HepG2 (cell line): ENCODE results near the gene RHOC. TPM values are rescaled to one million over a fixed set of nuclear protein-coding genes. Genes with fewer than 3 reads are reported as not detected.

Experiments
- FOXA1 ChIP-seq, 2 experiments: fragments of 450-650 bp in 1 of 2; sonication (generic) in 1 of 2; formaldehyde crosslinking in 1 of 2; IDR thresholded peaks; 2 replicates each; pipeline versions ENCODE4 v1.4.0 to v1.6.1; 2016 to 2020; ENCODE audit warnings: missing genetic modification reagents in 1 of 2
- HOXA5 ChIP-seq: sonication (generic); formaldehyde crosslinking; IDR thresholded peaks from 2 replicates; pipeline ENCODE4 v1.4.0; 2020; ENCODE audit warnings: missing genetic modification reagents
- HOXD1 ChIP-seq: sonication (generic); formaldehyde crosslinking; IDR thresholded peaks from 2 replicates; pipeline ENCODE4 v1.5.0; 2020; ENCODE audit warnings: missing genetic modification reagents
- JARID2 ChIP-seq: sonication (generic); formaldehyde crosslinking; IDR thresholded peaks from 2 replicates; pipeline ENCODE4 v1.8.1; 2023; ENCODE audit warnings: missing genetic modification reagents, inconsistent platforms; ENCODE audit not compliant: insufficient replicate concordance
- KDM5B ChIP-seq: sonication (generic); formaldehyde crosslinking; IDR thresholded peaks from 2 replicates; pipeline ENCODE4 v1.4.0; 2020; ENCODE audit warnings: missing genetic modification reagents, mild to moderate bottlenecking, borderline replicate concordance
- KLF15 ChIP-seq: sonication (generic); formaldehyde crosslinking; IDR thresholded peaks from 2 replicates; pipeline ENCODE4 v1.8.1; 2023; ENCODE audit warnings: borderline replicate concordance, mild to moderate bottlenecking, inconsistent platforms, missing genetic modification reagents, mixed read lengths
- MLLT10 ChIP-seq: sonication (generic); formaldehyde crosslinking; IDR thresholded peaks from 2 replicates; pipeline ENCODE4 v1.4.0; 2020; ENCODE audit warnings: missing genetic modification reagents
- MXI1 ChIP-seq: IDR thresholded peaks from 3 replicates; pipeline ENCODE4 v1.6.1; 2012; ENCODE audit warnings: low read depth, low read length, inconsistent platforms, borderline replicate concordance
- ZBTB42 ChIP-seq: sonication (generic); formaldehyde crosslinking; IDR thresholded peaks from 2 replicates; pipeline ENCODE4 v1.5.0; 2020; ENCODE audit warnings: mild to moderate bottlenecking, missing genetic modification reagents
- ZFP82 ChIP-seq: sonication (generic); formaldehyde crosslinking; IDR thresholded peaks from 2 replicates; pipeline ENCODE4 v1.5.1; 2020; ENCODE audit warnings: mild to moderate bottlenecking, missing genetic modification reagents, borderline replicate concordance
- ZNF292 ChIP-seq: sonication (generic); formaldehyde crosslinking; IDR thresholded peaks from 2 replicates; pipeline ENCODE4 v1.8.1; 2022; ENCODE audit warnings: mild to moderate bottlenecking, low read depth, missing genetic modification reagents, borderline replicate concordance
- ZNF326 ChIP-seq: sonication (generic); formaldehyde crosslinking; IDR thresholded peaks from 2 replicates; pipeline ENCODE4 v1.4.0; 2020; ENCODE audit warnings: missing genetic modification reagents, borderline replicate concordance
- ZNF329 ChIP-seq: sonication (generic); formaldehyde crosslinking; IDR thresholded peaks from 2 replicates; pipeline ENCODE4 v1.9.0; 2021; ENCODE audit warnings: low read depth, mild to moderate bottlenecking, missing genetic modification reagents
- ZNF580 ChIP-seq: IDR thresholded peaks from 2 replicates; pipeline ENCODE4 v1.6.1; 2016; ENCODE audit warnings: low read depth, borderline replicate concordance
- ZNF770 ChIP-seq: sonication (generic); formaldehyde crosslinking; IDR thresholded peaks from 2 replicates; pipeline ENCODE4 v1.5.0; 2020; ENCODE audit warnings: mild to moderate bottlenecking, missing genetic modification reagents
- ZSCAN30 ChIP-seq: sonication (generic); formaldehyde crosslinking; IDR thresholded peaks from 2 replicates; pipeline ENCODE4 v1.5.0; 2020; ENCODE audit warnings: mild to moderate bottlenecking, missing genetic modification reagents
- polyA plus RNA-seq, 8 experiments: library from polyadenylated mRNA; depleted of rRNA in 3 of 8; stranded (reverse) in 7 of 8; unstranded in 1 of 8; fragments of >200 nt; fragmentation: Illumina TruSeq in 4 of 8; extraction: Trizol in 4 of 8; gene quantifications; 2 replicates each; pipeline versions ENCODE4 v1.2.1 to v1.2.3, GENCODE V29; 2011 to 2016; ENCODE audit warnings: low read depth in 4 of 8, missing spikeins in 1 of 8, mixed read lengths in 1 of 8; ENCODE audit not compliant: insufficient read depth in 1 of 8
- total RNA-seq, 5 experiments: library from RNA; depleted of rRNA; stranded (reverse); fragments of >200 nt; fragmentation: Illumina TruSeq; extraction: Trizol; gene quantifications; 2 replicates each; pipeline ENCODE4 v1.2.3, GENCODE V29; 2016; ENCODE audit warnings: low read depth in 1 of 5

The RHOC gene
- total and polyA plus RNA-seq, 2 of the 13 experiments (the other 11 are each of a cell fraction or from before 2014, with no cell fraction given) = 64.3 to 182 TPM

GRCh38 chr1:112674440-112674985, 32.4 kb downstream of the RHOC start, which contains the start of gene MOV10 (continued):
- TF ChIP-seq ZNF580 (CRISPR knock-in tag) (no peak), JARID2 (CRISPR knock-in tag) (no peak), ZNF329 (CRISPR knock-in tag) (no peak), MLLT10 (CRISPR knock-in tag) (no peak), HOXD1 (CRISPR knock-in tag) (peak; percentile 29; the same call in 1 of the 2 replicates), FOXA1 (IDR thresholded peaks at IDR 0.05) (no peak), FOXA1 (CRISPR knock-in tag; IDR thresholded peaks at IDR 0.05) (no peak), ZSCAN30 (no peak; the same call in 1 of the 2 replicates), ZNF770 (CRISPR knock-in tag) (0 out of 2 replicates have a peak, but pooled peaks have one; percentile 21), HOXA5 (CRISPR knock-in tag) (0 out of 2 replicates have a peak, but pooled peaks have one; percentile 11), ZNF326 (no peak), ZFP82 (CRISPR knock-in tag) (0 out of 2 replicates have a peak, but pooled peaks have one; percentile 67), MXI1 (0 out of 3 replicates have a peak, but pooled peaks have one; percentile 47), ZBTB42 (CRISPR knock-in tag) (0 out of 2 replicates have a peak, but pooled peaks have one; percentile 27), ZNF292 (CRISPR knock-in tag) (no peak; the same call in 1 of the 2 replicates), KLF15 (no peak), KDM5B (peak; percentile 57; the same call in 1 of the 2 replicates)
